Measurements from ENCODE around the gene GID8.
A peak's percentile ranks its signal among the peaks of the same experiment; 100 is the strongest.

GID8 gene

GRCh38 chr20:62985444-62985778 is 47.5 kb downstream of the GID8 start:
- H3K4me1 ChIP-seq (ENCODE audit: insufficient read depth, low read length), result peaks cover 7% of the 10 kb centered on the region
- H3K36me3 ChIP-seq (ENCODE audit: insufficient read depth, low read length), result no peaks in the 10 kb centered on the region
- WGBS, result 88% methylated on average over 14 of the region's 14 CpGs
- H3K9ac ChIP-seq (ENCODE audit: low read depth, low read length), result no peak overlapping the region
- no peak overlapping the region for H3K27ac ChIP-seq (ENCODE audit: low read depth, low read length)
- no peaks in the 10 kb centered on the region for H3K9me3 ChIP-seq (ENCODE audit: insufficient read depth, low read depth, low read length)
- no peak overlapping the region for H3K4me3 ChIP-seq (ENCODE audit: low read length)
- H3K27me3 ChIP-seq (ENCODE audit: insufficient read depth, low read length), result no peaks in the 10 kb centered on the region

- Histone ChIP-seq H3K27ac (ENCODE audit: low read depth, low read length) (no peak overlapping the region), H3K36me3 (ENCODE audit: insufficient read depth, low read length) (no peaks in the 10 kb centered on the region), H3K4me3 (ENCODE audit: low read length) (no peak overlapping the region), H3K4me1 (ENCODE audit: insufficient read depth, low read length) (peaks cover 7% of the 10 kb centered on the region), H3K9ac (ENCODE audit: low read depth, low read length) (no peak overlapping the region), H3K9me3 (ENCODE audit: insufficient read depth, low read depth, low read length) (no peaks in the 10 kb centered on the region), H3K27me3 (ENCODE audit: insufficient read depth, low read length) (no peaks in the 10 kb centered on the region)
- WGBS, result 69% methylated on average over 6 of the region's 6 CpGs
These were observed 48.4 kb downstream of the GID8 start for GRCh38 chr20:62986257-62986800.

GRCh38 chr20:62987114-62987513 is 49.2 kb downstream of the GID8 start:
- no peaks in the 10 kb centered on the region for H3K27me3 ChIP-seq (ENCODE audit: insufficient read depth, low read length)

GRCh38 chr20:62989201-62989601 is 51.3 kb downstream of the GID8 start:
- Histone ChIP-seq H3K4me3 (ENCODE audit: low read length) (no peak overlapping the region), H3K9me3 (ENCODE audit: insufficient read depth, low read depth, low read length) (no peaks in the 10 kb centered on the region), H3K4me1 (ENCODE audit: insufficient read depth, low read length) (peaks cover 7% of the 10 kb centered on the region), H3K9ac (ENCODE audit: low read depth, low read length) (no peak overlapping the region), H3K27ac (ENCODE audit: low read depth, low read length) (no peak overlapping the region), H3K36me3 (ENCODE audit: insufficient read depth, low read length) (no peaks in the 10 kb centered on the region), H3K27me3 (ENCODE audit: insufficient read depth, low read length) (no peaks in the 10 kb centered on the region)
- WGBS, result 86% methylated on average over 11 of the region's 11 CpGs

More at GRCh38 chr20:62987114-62987513, 49.2 kb downstream of the GID8 start:
- Histone ChIP-seq H3K9me3 (ENCODE audit: insufficient read depth, low read depth, low read length) (no peaks in the 10 kb centered on the region), H3K27ac (ENCODE audit: low read depth, low read length) (no peak overlapping the region), H3K9ac (ENCODE audit: low read depth, low read length) (peak overlapping the region; percentile 44; the same call in 1 of the 2 replicates), H3K4me1 (ENCODE audit: insufficient read depth, low read length) (peaks cover 7% of the 10 kb centered on the region), H3K36me3 (ENCODE audit: insufficient read depth, low read length) (no peaks in the 10 kb centered on the region), H3K4me3 (ENCODE audit: low read length) (no peak overlapping the region)
- WGBS, result 69% methylated on average over 10 of the region's 10 CpGs

GRCh38 chr20:62990306-62990825 is 52.4 kb downstream of the GID8 start:
- Histone ChIP-seq H3K27ac (ENCODE audit: low read depth, low read length) (no peak overlapping the region), H3K36me3 (ENCODE audit: insufficient read depth, low read length) (no peaks in the 10 kb centered on the region), H3K4me3 (ENCODE audit: low read length) (no peak overlapping the region), H3K9me3 (ENCODE audit: insufficient read depth, low read depth, low read length) (no peaks in the 10 kb centered on the region), H3K4me1 (ENCODE audit: insufficient read depth, low read length) (peaks cover 7% of the 10 kb centered on the region), H3K9ac (ENCODE audit: low read depth, low read length) (no peak overlapping the region), H3K27me3 (ENCODE audit: insufficient read depth, low read length) (0 out of 2 replicates have a peak, but pooled peaks cover under 1% of the 10 kb centered on the region)
- WGBS, result 84% methylated on average over 22 of the region's 22 CpGs

GRCh38 chr20:62991196-62991807 is 53.4 kb downstream of the GID8 start:
- Histone ChIP-seq H3K4me3 (ENCODE audit: low read length) (no peak overlapping the region), H3K27ac (ENCODE audit: low read depth, low read length) (no peak overlapping the region), H3K4me1 (ENCODE audit: insufficient read depth, low read length) (peaks cover 7% of the 10 kb centered on the region), H3K27me3 (ENCODE audit: insufficient read depth, low read length) (peaks cover 6% of the 10 kb centered on the region; the same call in 1 of the 2 replicates), H3K36me3 (ENCODE audit: insufficient read depth, low read length) (no peaks in the 10 kb centered on the region), H3K9ac (ENCODE audit: low read depth, low read length) (no peak overlapping the region), H3K9me3 (ENCODE audit: insufficient read depth, low read depth, low read length) (no peaks in the 10 kb centered on the region)
- WGBS, result 82% methylated on average over 13 of the region's 13 CpGs

GRCh38 chr20:62991863-62992262 is 53.9 kb downstream of the GID8 start:
- Histone ChIP-seq H3K9ac (ENCODE audit: low read depth, low read length) (no peak overlapping the region), H3K4me1 (ENCODE audit: insufficient read depth, low read length) (peaks cover 4% of the 10 kb centered on the region), H3K27me3 (ENCODE audit: insufficient read depth, low read length) (peaks cover 6% of the 10 kb centered on the region; the same call in 1 of the 2 replicates), H3K9me3 (ENCODE audit: insufficient read depth, low read depth, low read length) (no peaks in the 10 kb centered on the region), H3K36me3 (ENCODE audit: insufficient read depth, low read length) (no peaks in the 10 kb centered on the region), H3K27ac (ENCODE audit: low read depth, low read length) (no peak overlapping the region), H3K4me3 (ENCODE audit: low read length) (no peak overlapping the region)
- 86% methylated on average over 6 of the region's 6 CpGs for whole genome bisulfite sequencing

GRCh38 chr20:62993856-62994494 is 56.0 kb downstream of the GID8 start:
- no peak overlapping the region for H3K4me3 ChIP-seq (ENCODE audit: low read length)
- H3K36me3 ChIP-seq (ENCODE audit: insufficient read depth, low read length), result no peaks in the 10 kb centered on the region
- WGBS, result 94% methylated on average over 23 of the region's 23 CpGs
- H3K4me1 ChIP-seq (ENCODE audit: insufficient read depth, low read length), result peaks cover 4% of the 10 kb centered on the region; the same call in 1 of the 2 replicates
- peaks cover 21% of the 10 kb centered on the region for H3K27me3 ChIP-seq (ENCODE audit: insufficient read depth, low read length)
- no peaks in the 10 kb centered on the region for H3K9me3 ChIP-seq (ENCODE audit: insufficient read depth, low read depth, low read length)
- no peak overlapping the region for H3K9ac ChIP-seq (ENCODE audit: low read depth, low read length)
- no peak overlapping the region for H3K27ac ChIP-seq (ENCODE audit: low read depth, low read length)

GRCh38 chr20:62994869-62995281 is 56.9 kb downstream of the GID8 start:
- H3K36me3 ChIP-seq (ENCODE audit: insufficient read depth, low read length), result no peaks in the 10 kb centered on the region
- H3K4me1 ChIP-seq (ENCODE audit: insufficient read depth, low read length), result peaks cover 4% of the 10 kb centered on the region; the same call in 1 of the 2 replicates
- peaks cover 30% of the 10 kb centered on the region for H3K27me3 ChIP-seq (ENCODE audit: insufficient read depth, low read length)
- H3K27ac ChIP-seq (ENCODE audit: low read depth, low read length), result no peak overlapping the region
- H3K4me3 ChIP-seq (ENCODE audit: low read length), result no peak overlapping the region
- WGBS, result 80% methylated on average over 19 of the region's 19 CpGs
- H3K9me3 ChIP-seq (ENCODE audit: insufficient read depth, low read depth, low read length), result no peaks in the 10 kb centered on the region
- no peak overlapping the region for H3K9ac ChIP-seq (ENCODE audit: low read depth, low read length)

GRCh38 chr20:62995481-62995880 is 57.5 kb downstream of the GID8 start:
- Histone ChIP-seq H3K4me1 (ENCODE audit: insufficient read depth, low read length) (peaks cover 4% of the 10 kb centered on the region; the same call in 1 of the 2 replicates), H3K9me3 (ENCODE audit: insufficient read depth, low read depth, low read length) (no peaks in the 10 kb centered on the region), H3K36me3 (ENCODE audit: insufficient read depth, low read length) (no peaks in the 10 kb centered on the region), H3K27me3 (ENCODE audit: insufficient read depth, low read length) (peaks cover 37% of the 10 kb centered on the region), H3K27ac (ENCODE audit: low read depth, low read length) (no peak overlapping the region), H3K9ac (ENCODE audit: low read depth, low read length) (no peak overlapping the region), H3K4me3 (ENCODE audit: low read length) (no peak overlapping the region)
- 81% methylated on average over 11 of the region's 11 CpGs for WGBS

GRCh38 chr20:62995898-62996595 is 58.1 kb downstream of the GID8 start:
- Histone ChIP-seq H3K9me3 (ENCODE audit: insufficient read depth, low read depth, low read length) (no peaks in the 10 kb centered on the region), H3K36me3 (ENCODE audit: insufficient read depth, low read length) (no peaks in the 10 kb centered on the region), H3K4me3 (ENCODE audit: low read length) (no peak overlapping the region), H3K27me3 (ENCODE audit: insufficient read depth, low read length) (peaks cover 42% of the 10 kb centered on the region), H3K27ac (ENCODE audit: low read depth, low read length) (no peak overlapping the region), H3K4me1 (ENCODE audit: insufficient read depth, low read length) (peaks cover 8% of the 10 kb centered on the region; the same call in 1 of the 2 replicates), H3K9ac (ENCODE audit: low read depth, low read length) (no peak overlapping the region)
- 90% methylated on average over 25 of the region's 25 CpGs for WGBS

Data from HUES64 (cell line).